ENCODE data around the gene MGST2.
"Not testable (repeated sequence)": the region's sequence is repeated elsewhere in the genome, so short reads cannot be mapped to it uniquely, and the experiment has no call there.

MGST2 gene

DNA sequence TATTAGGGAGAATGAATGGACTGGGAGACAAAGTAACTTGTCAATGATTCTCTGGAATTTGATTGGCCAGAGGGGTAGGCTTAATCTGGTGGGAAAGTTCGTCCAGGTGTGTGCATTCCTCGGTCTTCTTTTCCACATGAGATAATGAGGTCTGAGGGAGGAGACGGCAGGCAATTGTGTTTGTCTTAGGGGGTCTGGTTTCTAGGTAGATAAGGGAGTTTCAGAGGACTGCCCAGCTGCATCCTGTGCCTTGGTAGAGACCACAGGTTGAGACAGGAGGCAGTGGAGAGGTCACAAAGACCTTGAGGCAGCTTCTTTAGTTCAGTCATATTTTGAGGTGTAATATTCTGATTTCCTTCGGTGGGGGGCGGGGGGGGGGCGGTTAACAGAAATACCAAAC, 4.3 kb downstream of the MGST2 start:
- DNase-seq (ENCODE audit: low read depth): no peak

- DNase-seq (ENCODE audit: low read depth): no peak
These were observed 5.2 kb downstream of the MGST2 start for GRCh38 chr4:139670775-139671174.

- no peak for DNase-seq (ENCODE audit: low read depth)
These were observed 6.6 kb downstream of the MGST2 start for GRCh38 chr4:139672215-139672614.

GRCh38 chr4:139672732-139673131, 7.1 kb downstream of the MGST2 start:
- no peak for DNase-seq (ENCODE audit: low read depth)

- no peak for DNase-seq (ENCODE audit: low read depth)
These were observed 9.4 kb downstream of the MGST2 start for GRCh38 chr4:139674875-139675550.

- no peak for DNase-seq (ENCODE audit: low read depth)
These were observed 10.0 kb downstream of the MGST2 start for GRCh38 chr4:139675651-139676050.

GRCh38 chr4:139676365-139676764, 10.7 kb downstream of the MGST2 start:
- no peak for DNase-seq (ENCODE audit: low read depth)

- DNase-seq (ENCODE audit: low read depth): no peak
These were observed 11.4 kb downstream of the MGST2 start for GRCh38 chr4:139676913-139677585.

DNA sequence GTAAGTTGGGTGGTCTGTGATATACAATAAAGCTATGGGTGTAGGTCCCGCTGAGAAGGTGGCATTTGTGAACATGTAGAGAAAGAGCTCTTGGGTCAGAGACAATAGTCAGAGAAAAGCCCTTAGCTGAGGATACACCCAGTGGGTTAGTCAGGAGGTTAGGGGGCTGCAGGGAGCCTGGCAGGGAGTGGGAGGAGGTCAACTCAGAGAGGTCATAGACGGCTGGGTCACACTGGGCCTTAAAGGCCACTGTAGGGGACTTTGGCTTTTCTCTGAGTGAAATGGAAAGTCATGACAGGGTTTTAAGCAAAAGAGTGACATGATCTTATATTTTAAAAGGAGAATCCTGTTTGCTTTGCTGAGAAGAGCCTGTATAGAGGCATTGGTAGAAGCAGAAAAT, 16.7 kb downstream of the MGST2 start:
- DNase-seq (ENCODE audit: low read depth): no peak

GRCh38 chr4:139682741-139683151, 17.1 kb downstream of the MGST2 start:
- no peak for DNase-seq (ENCODE audit: low read depth)

DNA sequence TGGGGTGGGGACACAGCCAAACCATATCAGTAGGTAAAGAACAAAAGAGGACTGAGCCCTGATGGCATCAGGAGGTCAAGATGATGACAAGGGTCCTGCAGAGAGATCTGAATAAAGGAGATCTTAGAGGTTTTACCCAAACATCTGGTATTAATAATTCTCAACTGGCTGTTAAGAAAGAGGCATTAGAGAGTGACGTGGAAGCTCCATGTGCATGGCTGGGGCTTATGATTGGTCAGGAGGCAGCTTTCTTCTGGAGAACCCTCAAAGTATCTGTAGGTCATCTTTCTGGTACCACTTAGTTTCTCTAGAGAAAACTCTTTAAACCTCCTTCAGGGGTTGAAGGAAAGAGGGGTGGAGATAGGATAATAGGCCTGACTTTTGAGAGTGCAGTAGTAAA, 18.7 kb downstream of the MGST2 start:
- no peak for DNase-seq (ENCODE audit: low read depth)

GRCh38 chr4:139685180-139685579, 19.6 kb downstream of the MGST2 start:
- no peak for DNase-seq (ENCODE audit: low read depth)

DNA sequence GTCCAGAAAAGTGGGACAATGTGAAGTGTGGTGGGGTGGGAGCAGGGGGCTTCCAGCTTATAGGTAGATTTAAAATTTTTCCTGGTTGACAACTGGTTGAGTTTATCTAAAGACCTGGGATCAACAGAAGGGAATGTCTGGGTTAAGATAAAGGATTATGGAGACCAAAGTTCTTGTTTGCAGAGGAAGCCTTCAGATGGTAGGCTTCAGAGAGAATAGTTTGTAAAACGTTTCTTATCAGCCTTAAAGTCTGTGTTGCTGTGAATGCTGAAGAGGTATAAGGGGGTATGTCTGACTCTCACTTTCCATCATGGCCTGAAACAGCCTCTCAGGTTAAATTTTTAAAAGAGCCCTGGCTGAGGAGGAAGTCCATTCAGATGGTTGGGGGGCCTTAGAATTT, 20.5 kb downstream of the MGST2 start:
- DNase-seq (ENCODE audit: low read depth): no peak

GRCh38 chr4:139686988-139687387, 21.4 kb downstream of the MGST2 start:
- DNase-seq (ENCODE audit: low read depth): no peak

- no peak for DNase-seq (ENCODE audit: low read depth)
These were observed 23.6 kb downstream of the MGST2 start for GRCh38 chr4:139689093-139689722.

GRCh38 chr4:139690419-139690818, 24.8 kb downstream of the MGST2 start:
- no peak for DNase-seq (ENCODE audit: low read depth)

DNA sequence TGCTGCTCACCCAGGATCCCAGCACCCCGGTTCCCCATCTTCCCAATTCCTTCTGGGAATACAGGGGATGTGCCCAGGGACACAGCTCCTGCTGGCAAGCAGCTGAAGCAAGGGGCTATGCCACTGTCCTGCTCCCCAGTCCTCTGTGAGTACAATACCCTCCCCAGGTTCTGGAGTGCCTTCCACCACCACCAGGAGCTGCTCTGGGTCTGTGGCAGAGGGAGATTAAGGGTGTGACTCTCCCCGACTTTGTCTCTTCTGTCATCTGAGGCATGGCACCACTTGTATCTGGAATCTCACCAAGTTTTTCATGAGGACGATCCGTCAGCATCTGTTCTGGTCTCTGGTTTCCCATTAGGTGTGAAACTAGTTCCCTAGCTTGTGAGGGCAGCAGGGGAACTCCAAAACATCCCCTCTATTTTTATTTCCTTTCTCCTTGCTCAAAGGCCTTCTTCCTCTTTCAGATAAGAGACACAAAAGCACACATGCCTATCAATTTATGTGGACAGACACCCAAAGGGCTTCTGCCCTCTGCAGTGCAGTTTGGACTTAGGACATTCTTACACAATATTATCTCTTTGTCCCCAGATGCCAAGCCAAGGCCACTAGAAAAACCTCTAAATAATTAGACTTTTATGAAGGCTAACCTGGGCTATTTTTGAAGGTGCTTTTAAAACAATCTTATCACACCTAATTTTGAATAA, 26.8 kb downstream of the MGST2 start:
- DNase-seq (ENCODE audit: low read depth): no peak

DNA sequence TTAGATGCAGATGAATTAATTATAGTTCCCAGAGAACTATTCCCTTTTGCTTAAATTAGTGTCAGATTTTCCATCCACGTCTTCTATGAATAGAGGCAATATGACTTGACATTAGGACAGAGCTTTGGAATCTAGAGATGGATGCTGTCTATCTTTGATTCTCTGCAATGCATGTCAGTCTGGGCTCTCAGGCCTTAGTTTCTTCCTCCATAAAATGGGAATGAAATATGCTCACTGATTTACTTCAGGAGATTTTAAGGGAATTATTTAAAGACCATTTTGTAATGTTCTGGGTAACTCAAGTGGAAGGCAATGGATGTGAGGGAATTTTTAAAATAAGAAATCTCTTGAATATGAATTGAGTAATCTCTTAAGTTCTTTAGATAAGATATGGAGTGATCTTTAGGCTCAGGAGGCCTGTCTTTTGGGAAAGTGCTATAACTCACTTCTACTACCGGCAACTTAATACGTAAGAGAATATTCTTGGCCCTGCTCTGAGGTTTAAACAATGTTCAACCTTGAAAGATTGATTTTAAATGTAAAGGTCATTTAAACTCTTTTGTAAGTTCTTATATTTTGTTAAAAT, 29.0 kb downstream of the MGST2 start:
- no peak for DNase-seq (ENCODE audit: low read depth)

DNA sequence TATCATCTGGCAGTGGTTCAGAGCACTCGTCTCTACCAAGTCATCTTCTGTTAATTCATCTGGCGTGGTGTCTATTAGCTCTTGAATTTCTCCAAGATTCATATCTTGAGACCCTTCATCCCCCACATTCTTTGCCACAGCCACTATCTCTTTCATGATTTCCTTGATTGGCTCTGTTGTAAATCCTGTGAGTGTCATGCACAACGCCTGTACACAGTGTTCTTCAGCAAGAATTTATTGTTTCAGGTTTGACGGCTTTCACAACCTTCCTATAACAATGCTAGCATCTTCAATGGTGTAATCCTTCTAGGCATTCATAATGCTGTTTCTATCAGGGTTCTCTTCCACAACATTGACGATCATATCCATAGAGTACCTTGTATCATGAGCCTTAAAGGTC, 30.9 kb downstream of the MGST2 start:
- no peak for DNase-seq (ENCODE audit: low read depth)

- DNase-seq (ENCODE audit: low read depth): not testable (repeated sequence)
These were observed 32.7 kb downstream of the MGST2 start for GRCh38 chr4:139698167-139698925.

DNA sequence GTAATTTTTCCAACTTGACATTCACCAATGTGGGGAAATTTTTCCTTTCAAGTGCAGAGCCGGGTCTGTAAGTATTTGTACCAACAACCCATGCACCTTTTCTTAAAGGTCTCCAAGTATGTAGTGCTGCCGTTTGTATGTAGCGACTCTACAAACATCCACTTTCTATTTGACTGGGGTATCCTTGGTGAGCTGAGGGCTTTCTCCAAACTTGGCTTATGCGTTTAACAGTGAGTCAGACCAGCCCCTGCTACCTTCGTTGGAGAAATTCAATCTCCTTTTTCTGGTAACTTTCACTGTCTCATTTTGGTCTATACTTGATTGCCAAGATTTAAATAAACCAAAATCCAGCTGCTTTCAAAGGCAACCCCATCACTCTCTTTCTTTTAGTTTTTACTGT, 34.9 kb downstream of the MGST2 start:
- no peak for DNase-seq (ENCODE audit: low read depth)
